22Rv1 (cell line): Measurements from ENCODE around the gene TM9SF3.
"Not testable (repeated sequence)": the region's sequence is repeated elsewhere in the genome, so short reads cannot be mapped to it uniquely, and the experiment has no call there.

ENCODE experiments used
- H3K27ac ChIP-seq: fragments of 450-650 bp; 2 replicates; pipeline ENCODE4 v1.5.1; 2017
- CTCF ChIP-seq: fragments of 450-650 bp; IDR thresholded peaks from 2 replicates; pipeline ENCODE4 v1.5.1; 2017; ENCODE audit warnings: mild to moderate bottlenecking
- ZFX ChIP-seq: fragments of 450-650 bp; IDR thresholded peaks from 2 replicates; pipeline ENCODE4 v1.6.1; 2017; ENCODE audit warnings: antibody characterized with exemption, borderline replicate concordance

Gene TM9SF3

DNA sequence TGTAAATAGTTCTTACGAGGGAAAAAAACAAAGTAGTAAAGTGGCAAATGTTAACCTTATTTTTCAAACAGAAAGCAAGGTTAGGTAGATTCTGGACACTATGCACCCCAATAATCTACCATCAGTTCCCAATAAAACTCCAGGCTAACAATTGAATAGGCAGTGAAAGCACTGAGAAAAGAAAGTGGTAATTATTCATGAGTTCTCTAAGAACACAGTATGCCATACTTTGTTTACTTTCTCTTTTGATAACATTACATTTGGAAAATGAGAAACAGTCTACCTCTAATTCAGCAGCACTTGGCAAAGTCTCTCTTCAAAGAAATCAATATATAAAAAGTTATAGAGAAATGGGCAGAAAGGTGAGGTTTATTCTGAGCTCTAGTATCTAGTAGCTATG lies 18.4 kb downstream of the TM9SF3 start:
- no peak for TF ChIP-seq CTCF
- TF ChIP-seq ZFX, result no peak
- no peak overlapping the region for H3K27ac ChIP-seq

GRCh38 chr10:96565774-96566173 lies 21.0 kb downstream of the TM9SF3 start:
- TF ChIP-seq CTCF (no peak), ZFX (no peak)
- no peak overlapping the region for H3K27ac ChIP-seq

- H3K27ac ChIP-seq, result no peak overlapping the region
- no peak for TF ChIP-seq CTCF
- TF ChIP-seq ZFX, result no peak
These were observed 25.6 kb downstream of the TM9SF3 start for GRCh38 chr10:96560966-96561887.

- H3K27ac ChIP-seq, result no peak overlapping the region
- TF ChIP-seq ZFX, result no peak
- no peak for TF ChIP-seq CTCF
These were observed 26.3 kb downstream of the TM9SF3 start for GRCh38 chr10:96560489-96560888.

DNA sequence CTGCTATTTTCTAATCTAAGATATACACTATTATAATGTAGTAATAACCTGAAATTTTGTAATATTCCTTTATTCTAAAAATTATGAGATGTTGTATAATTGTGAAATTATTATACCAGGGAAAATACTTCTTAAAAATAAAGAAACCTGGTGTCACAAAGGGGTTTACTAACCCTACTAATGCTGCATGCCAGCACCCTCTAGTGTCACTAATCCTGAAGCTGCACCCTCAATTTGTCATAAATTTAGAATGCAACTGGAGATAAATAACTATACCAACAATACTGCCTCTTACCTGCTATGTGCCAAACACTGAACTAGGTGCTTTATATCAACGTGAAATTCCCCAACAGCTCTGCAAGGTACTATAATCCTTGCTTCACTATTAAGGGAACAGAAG lies 30.8 kb downstream of the TM9SF3 start:
- TF ChIP-seq ZFX, result no peak
- TF ChIP-seq CTCF, result peak; percentile 74
- no peak overlapping the region for H3K27ac ChIP-seq

DNA sequence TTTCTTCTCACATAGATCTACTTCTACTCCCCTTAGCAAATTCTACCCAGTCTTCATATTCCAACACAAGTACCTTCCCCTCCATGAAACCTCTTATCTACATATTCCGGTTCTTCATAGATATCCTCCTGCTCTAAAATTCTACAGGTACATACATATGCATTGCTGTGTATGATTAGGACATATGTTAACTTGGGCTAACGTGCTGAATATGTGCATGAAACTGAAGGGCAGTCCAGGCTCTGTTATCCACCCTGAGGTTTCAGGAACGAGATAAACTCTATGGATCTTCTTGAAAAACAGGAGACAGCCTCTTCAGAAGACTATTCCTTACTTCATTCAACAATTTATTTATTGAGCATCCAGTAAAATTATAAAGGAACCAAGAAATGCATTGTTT lies 31.5 kb downstream of the TM9SF3 start:
- TF ChIP-seq ZFX (no peak), CTCF (no peak)
- H3K27ac ChIP-seq, result no peak overlapping the region

- H3K27ac ChIP-seq, result no peak overlapping the region
- TF ChIP-seq CTCF, result no peak
- TF ChIP-seq ZFX, result no peak
These were observed 38.2 kb downstream of the TM9SF3 start for GRCh38 chr10:96548589-96548988.

GRCh38 chr10:96545558-96545957 lies 41.3 kb downstream of the TM9SF3 start:
- H3K27ac ChIP-seq, result not testable (repeated sequence)
